ENCODE measurements around the gene STOML2. TPM values are rescaled to one million over a fixed set of nuclear protein-coding genes. Genes with fewer than 3 reads are reported as not detected.
"Not testable (repeated sequence)": the region's sequence is repeated elsewhere in the genome, so short reads cannot be mapped to it uniquely, and the experiment has no call there.

Gene STOML2
- total RNA-seq = 104 and 124 TPM in 2 replicates
- 110 TPM for polyA plus RNA-seq (2012)

- DNase-seq (ENCODE audit: low read depth) = peak; percentile 97
Measured at GRCh38 chr9:35102769-35103659, at the start of gene STOML2. TSS of gene STOML2 (minus strand) at chr9:35103131. CDS start at chr9:35103094, 37 bp downstream.

GRCh38 chr9:35147941-35148563 is 45.1 kb upstream of the STOML2 start:
- not testable (repeated sequence) for DNase-seq (ENCODE audit: low read depth)

- no peak for DNase-seq (ENCODE audit: low read depth)
Measured at GRCh38 chr9:35142037-35142436, 39.1 kb upstream of the STOML2 start.

- no peak for DNase-seq (ENCODE audit: low read depth)
Measured at GRCh38 chr9:35140093-35140492, 37.2 kb upstream of the STOML2 start.

- no peak for DNase-seq (ENCODE audit: low read depth)
Measured at GRCh38 chr9:35136866-35137265, 33.9 kb upstream of the STOML2 start.

GRCh38 chr9:35135988-35136387 is 33.1 kb upstream of the STOML2 start:
- no peak for DNase-seq (ENCODE audit: low read depth)

- DNase-seq (ENCODE audit: low read depth) = no peak
Measured at GRCh38 chr9:35134920-35135319, 32.0 kb upstream of the STOML2 start.

GRCh38 chr9:35116898-35117551 is 14.1 kb upstream of the STOML2 start:
- DNase-seq (ENCODE audit: low read depth) = peak; percentile 96

GRCh38 chr9:35116539-35116897 is 13.6 kb upstream of the STOML2 start:
- DNase-seq (ENCODE audit: low read depth) = no peak

GRCh38 chr9:35115680-35116538 is 13.0 kb upstream of the STOML2 start, which contains the start of gene ATOSB:
TSS of gene ATOSB (minus strand) at chr9:35115862. CDS start at chr9:35108274, 7,588 bp downstream.
- peak; percentile 95 for DNase-seq (ENCODE audit: low read depth)

- peak; percentile 56 for DNase-seq (ENCODE audit: low read depth)
Measured at GRCh38 chr9:35114840-35115628, 12.1 kb upstream of the STOML2 start.

- peak; percentile 94 for DNase-seq (ENCODE audit: low read depth)
Measured at GRCh38 chr9:35114113-35114839, 11.3 kb upstream of the STOML2 start.

GRCh38 chr9:35112257-35113020 is 9.5 kb upstream of the STOML2 start:
- DNase-seq (ENCODE audit: low read depth) = peak; percentile 27

GRCh38 chr9:35111001-35111933 is 8.3 kb upstream of the STOML2 start:
- DNase-seq (ENCODE audit: low read depth) = peak; percentile 99

GRCh38 chr9:35110327-35110761 is 7.4 kb upstream of the STOML2 start:
- peak; percentile 98 for DNase-seq (ENCODE audit: low read depth)

GRCh38 chr9:35108946-35109575 is 6.1 kb upstream of the STOML2 start:
- peak; percentile 25 for DNase-seq (ENCODE audit: low read depth)

GRCh38 chr9:35108461-35108860 is 5.5 kb upstream of the STOML2 start:
- no peak for DNase-seq (ENCODE audit: low read depth)

Measured in myocyte (in vitro differentiated cells).